ENCODE data around the gene PRODH2.

GRCh38 chr19:35828692-35829301, 16.2 kb upstream of the PRODH2 start:
- TF ChIP-seq CTCF (IDR thresholded peaks at IDR 0.05) (no peak), POLR2A (IDR thresholded peaks at IDR 0.05) (no peak)

All from testis (tissue), 2 donors.